GM19397 (cell line): ENCODE results near the gene LARP4B.
A peak's percentile ranks its signal among the peaks of the same experiment; 100 is the strongest.
"Not testable (repeated sequence)": the region's sequence is repeated elsewhere in the genome, so short reads cannot be mapped to it uniquely, and the experiment has no call there.

Source experiments
- ATAC-seq: cut with Tn5 transposase; IDR thresholded peaks from one replicate; pipeline ENCODE4 v1.9.1; 2021; ENCODE audit warnings: mild to moderate bottlenecking, moderate library complexity; ENCODE audit not compliant: unreplicated experiment

LARP4B gene

DNA sequence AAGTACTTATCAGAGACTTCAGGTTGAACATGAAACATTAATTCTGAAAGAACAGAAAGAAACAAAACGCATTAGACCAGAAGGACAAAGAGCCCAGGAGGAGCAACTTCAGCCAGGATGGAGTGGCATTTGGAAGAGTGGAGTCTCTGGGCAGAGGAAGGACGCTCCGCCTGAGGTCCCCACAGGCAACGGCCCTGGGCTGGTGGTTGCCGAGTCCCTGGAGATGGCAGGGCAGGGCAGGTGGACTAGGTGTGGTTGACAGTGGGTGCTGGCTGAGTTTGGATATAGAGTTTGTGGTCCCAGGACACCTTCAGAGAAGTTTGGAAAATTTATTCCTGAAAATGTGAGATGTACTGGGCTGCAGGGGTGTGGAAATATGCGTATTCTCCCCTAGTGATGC is 27.4 kb upstream of the LARP4B start:
- no peak for ATAC-seq

- ATAC-seq: no peak
Measured at GRCh38 chr10:958106-958505, 26.6 kb upstream of the LARP4B start.

- ATAC-seq: no peak
Measured at GRCh38 chr10:955820-956217, 24.3 kb upstream of the LARP4B start.

GRCh38 chr10:955127-955819 is 23.8 kb upstream of the LARP4B start:
- ATAC-seq: no peak

- no peak for ATAC-seq
Measured at GRCh38 chr10:954396-954795, 22.9 kb upstream of the LARP4B start.

DNA sequence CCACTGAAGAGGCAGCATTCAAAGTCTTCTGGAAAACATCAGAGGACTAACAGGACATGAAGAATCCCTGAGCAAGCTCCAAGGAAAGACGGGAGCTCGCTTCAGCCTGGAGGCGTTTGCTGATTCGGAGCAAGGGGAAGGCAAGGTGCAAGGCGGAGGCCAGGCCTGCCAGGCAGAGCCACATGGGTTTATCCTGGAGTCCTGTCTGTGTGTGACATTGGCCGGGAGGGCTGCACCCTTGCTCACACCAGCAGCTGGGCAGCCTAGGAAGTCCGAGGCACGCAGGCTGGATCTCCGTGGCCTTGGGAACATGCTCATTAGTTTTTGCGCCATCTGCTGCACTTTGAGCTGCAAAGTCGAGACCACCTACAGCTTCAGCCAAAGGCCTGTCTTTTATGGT is 22.3 kb upstream of the LARP4B start:
- no peak for ATAC-seq

DNA sequence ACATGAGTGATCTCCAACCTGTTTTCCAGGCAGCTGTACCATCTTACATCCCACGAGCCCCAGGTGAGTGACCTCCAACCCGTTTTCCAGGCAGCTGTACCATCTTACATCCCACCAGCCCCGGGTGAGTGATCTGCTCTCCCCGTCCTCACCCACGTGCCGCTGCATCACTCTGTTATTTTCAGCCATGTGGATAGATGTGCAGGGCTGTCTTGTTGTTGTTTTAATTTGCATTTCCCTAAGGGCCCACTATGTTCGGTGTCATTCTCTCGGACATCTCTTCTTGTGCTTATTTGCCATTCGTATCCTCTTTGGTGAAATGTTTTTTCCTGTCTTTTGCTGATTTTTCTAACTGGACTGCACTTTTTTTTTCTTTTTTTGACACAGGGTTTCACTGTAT is 17.9 kb upstream of the LARP4B start:
- ATAC-seq: no peak

DNA sequence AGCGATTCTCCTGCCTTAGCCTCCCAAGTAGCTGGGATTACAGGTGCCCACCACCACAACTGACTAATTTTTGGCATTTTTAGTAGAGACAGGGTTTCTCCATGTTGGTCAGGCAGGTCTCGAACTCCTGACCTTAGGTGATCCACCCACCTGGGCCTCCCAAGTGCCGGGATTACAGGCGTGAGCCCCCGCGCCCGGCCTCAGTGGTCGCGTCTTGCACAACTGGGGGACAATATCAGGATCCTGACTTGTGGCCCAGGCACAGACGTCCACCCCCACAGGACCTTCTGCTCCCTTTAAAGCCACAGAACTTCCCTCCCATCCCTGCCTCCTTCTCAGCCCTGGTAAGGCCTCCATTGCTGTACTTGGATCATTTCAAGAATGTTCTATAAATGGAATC is 16.8 kb upstream of the LARP4B start:
- ATAC-seq: no peak

- no peak for ATAC-seq
Measured at GRCh38 chr10:947881-948280, 16.4 kb upstream of the LARP4B start.

DNA sequence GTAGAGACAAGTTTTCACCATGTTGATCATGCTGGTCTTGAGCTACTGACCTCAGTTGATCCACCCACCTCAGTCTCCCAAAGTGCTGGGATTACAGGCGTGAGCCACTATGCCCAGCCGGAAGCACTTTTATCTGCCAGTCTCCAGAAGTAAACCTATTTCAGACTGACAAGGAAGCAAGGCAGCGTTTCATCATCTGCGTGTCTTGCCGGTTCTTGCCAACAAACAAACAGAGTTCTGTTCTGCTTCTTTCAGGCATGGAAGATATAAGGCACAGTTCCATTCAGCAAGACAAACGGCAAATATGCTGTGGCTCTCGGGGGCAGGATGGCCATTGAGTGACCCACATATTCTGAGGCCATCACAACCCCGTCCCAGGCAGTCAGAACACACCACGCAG is 15.5 kb upstream of the LARP4B start:
- ATAC-seq: no peak

- no peak for ATAC-seq
Measured at GRCh38 chr10:945778-946177, 14.3 kb upstream of the LARP4B start.

- peak; percentile 29 for ATAC-seq
Measured at GRCh38 chr10:944034-944831, 12.7 kb upstream of the LARP4B start.

- ATAC-seq: peak; percentile 49
Measured at GRCh38 chr10:943334-944033, 12.0 kb upstream of the LARP4B start.

DNA sequence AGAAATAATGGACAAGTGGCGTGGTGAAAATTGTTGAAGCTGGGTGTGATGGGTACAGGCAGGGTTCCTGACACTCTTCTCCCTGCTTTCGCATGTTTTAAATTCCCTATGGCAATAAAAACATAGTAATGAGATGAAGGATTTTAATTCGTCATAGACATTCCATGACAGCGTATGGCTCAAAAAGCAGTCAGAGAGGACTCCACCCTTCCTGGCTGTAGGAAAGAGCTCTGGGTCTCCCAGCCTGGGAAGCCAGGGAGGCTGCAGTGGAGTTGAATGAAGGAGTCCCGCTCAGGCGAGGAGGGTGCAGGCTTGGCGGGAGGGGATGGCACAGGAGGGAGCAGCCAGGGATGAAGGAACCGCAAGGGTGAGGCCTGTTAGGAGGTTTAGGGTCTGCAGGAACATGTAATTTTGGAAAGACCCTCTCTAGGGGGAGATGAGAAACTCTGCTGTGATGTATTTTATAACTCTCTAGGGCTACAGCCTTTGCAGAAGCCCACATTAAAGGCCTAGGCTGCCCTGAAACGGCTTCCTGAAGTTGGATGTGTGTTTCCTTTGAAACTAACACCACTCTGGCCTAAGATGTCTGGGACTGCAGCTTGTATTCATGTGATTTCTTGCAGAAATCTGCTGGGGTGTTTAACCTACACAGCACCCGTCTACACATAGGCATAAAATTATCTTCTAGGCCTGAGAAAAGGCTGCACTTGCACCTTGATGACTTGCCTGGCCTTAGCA is 7.6 kb upstream of the LARP4B start:
- ATAC-seq: no peak

DNA sequence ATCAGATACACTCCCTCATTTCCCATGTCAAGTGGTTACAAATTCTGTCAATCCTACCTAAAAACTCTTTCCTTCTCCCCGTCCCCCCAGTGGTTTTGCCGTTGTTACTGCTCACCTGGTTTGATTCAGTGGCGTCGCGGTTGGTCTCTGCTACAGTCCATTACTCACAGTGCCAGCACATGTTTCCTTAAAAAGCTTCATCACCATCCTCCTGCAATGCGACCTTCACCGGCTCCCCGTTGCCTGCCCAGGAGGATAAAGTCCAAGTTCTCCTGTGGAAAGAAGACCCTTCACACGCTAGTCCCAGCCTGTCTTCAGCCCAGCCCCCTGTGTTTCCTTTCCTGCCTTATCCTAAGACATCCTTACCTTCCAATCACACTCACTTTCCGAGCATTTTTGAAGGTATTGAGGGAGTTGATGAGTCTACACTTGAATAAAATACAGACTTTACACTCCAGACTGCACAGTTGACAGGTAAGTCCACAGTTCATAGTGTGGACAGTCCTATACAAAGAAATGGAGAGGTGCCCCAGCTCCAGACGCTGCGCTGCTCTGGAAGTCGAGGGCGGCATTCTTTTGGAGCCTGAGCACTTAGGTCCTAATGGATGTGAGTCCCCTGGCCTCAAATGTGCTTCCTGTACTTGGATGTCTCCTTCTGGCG is 3.4 kb upstream of the LARP4B start:
- ATAC-seq: no peak

DNA sequence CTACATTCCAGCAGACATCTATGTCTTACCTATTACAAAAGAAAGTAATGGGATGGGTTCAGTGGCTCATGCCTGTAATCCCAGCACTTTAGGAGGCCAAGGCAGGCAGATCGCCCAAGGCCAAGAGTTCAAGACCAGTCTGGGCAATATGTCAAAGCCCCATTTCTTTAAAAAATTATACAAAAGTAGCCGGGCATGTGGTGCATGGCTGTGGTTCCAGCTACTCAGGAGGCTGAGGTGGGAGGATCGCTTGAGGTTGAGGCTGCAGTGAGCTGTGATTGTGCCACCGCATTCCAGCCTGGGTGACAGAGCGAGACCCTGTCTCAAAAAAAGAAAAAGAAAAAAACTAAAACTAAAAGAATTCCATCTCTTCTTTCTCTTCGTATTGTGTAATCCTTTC is 2.7 kb upstream of the LARP4B start:
- ATAC-seq: not testable (repeated sequence)

GRCh38 chr10:932589-932988 is 1.1 kb upstream of the LARP4B start:
- ATAC-seq: no peak

DNA sequence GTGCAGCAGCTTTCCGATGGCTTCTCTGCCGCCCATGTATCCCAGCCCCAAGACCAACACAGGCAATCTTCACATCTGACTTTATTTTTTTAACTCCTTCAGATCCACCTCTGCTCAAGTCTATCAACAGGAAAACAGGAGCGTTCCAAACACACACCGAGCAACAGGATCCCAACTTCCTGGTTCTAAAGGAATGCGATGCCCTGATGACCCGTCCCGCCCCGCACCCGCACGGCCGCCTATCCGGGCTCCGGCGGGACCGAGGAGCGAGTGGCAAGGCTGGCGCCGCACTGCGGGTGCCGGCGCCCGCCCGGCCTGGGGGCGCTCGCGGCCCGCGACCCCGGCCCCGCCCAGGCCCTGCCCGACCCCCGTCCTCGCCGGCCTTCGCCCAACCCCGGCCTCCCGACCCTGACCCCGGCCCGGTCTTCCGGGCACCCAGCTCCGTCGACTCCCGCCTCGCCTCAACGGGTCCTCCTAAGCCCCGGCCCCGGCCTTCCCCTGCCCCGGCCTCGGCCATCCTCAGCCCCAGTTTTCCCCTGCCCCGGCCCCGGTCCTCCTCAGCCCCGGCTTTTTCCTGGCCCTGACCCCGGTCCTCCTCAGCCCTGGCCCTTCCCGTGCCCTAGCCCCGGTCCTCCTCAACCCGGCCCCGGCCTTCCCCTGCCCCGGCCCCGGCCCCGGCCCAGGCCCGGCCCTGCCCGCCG is 730 bp downstream of the LARP4B start:
- peak; percentile 2 for ATAC-seq

- ATAC-seq: no peak
Measured at GRCh38 chr10:929960-930624, 1.4 kb downstream of the LARP4B start.

GRCh38 chr10:927131-927530 is 4.4 kb downstream of the LARP4B start:
- no peak for ATAC-seq
